Panc1 (cell line): ENCODE results near the gene PKP2. TPM values are rescaled to one million over a fixed set of nuclear protein-coding genes. Genes with fewer than 3 reads are reported as not detected.

Source experiments
- ATAC-seq: fragments of 200-7000 bp; cut with Tn5 transposase; 2 replicates; pipeline ENCODE4 v1.9.1; 2020; ENCODE audit warnings: mild to moderate bottlenecking, moderate library complexity
- BruUV-seq: library from RNA; stranded (reverse); fragments of 400-500 nt; replicated peaks from 2 replicates; lab custom pipeline; 2021; lab: Mats Ljungman, UMichigan
- CTCF ChIA-PET: fragments of 300-600 bp; sonication (Branson Sonifier 250); formaldehyde crosslinking; loops from one replicate; lab custom pipeline; 2022; ENCODE audit warnings: antibody characterized with exemption; lab: Charles Lee
- POLR2A ChIA-PET: fragments of 300-600 bp; sonication (Branson Sonifier 250); formaldehyde crosslinking; loops from one replicate; lab custom pipeline; 2022; ENCODE audit warnings: antibody characterized with exemption; lab: Charles Lee
- DNase-seq: peaks from one replicate; pipeline ENCODE4 v3.0.0-alpha.2; 2010; ENCODE audit warnings: low read depth, low spot score
- H3K27ac ChIP-seq: 2 replicates; pipeline ENCODE4 v1.5.1; 2011; ENCODE audit warnings: mild to moderate bottlenecking, low read length, inconsistent platforms
- H3K27me3 ChIP-seq: fragments of 200-500 bp; sonication (Bioruptor generic); 2 replicates; pipeline ENCODE4 v1.6.0; 2014; ENCODE audit warnings: low read length, inconsistent platforms; ENCODE audit not compliant: control insufficient read depth, insufficient read depth
- H3K36me3 ChIP-seq: fragments of 200-500 bp; sonication (Bioruptor generic); 2 replicates; pipeline ENCODE4 v1.5.1; 2014; ENCODE audit warnings: inconsistent platforms, mild to moderate bottlenecking, low read length, moderate library complexity; ENCODE audit not compliant: control insufficient read depth, insufficient read depth
- H3K4me1 ChIP-seq: 2 replicates; pipeline ENCODE4 v1.5.1; 2011; ENCODE audit warnings: inconsistent platforms, mild to moderate bottlenecking, low read length, moderate library complexity; ENCODE audit not compliant: control insufficient read depth, insufficient read depth
- H3K4me3 ChIP-seq, 2 experiments: 2 replicates each; pipeline ENCODE4 v1.5.1; 2011 to 2012; ENCODE audit warnings: low read depth in 2 of 2, low read length in 2 of 2, mild to moderate bottlenecking in 2 of 2, inconsistent platforms in 1 of 2, moderate library complexity in 1 of 2
- H3K9me3 ChIP-seq: fragments of 200-500 bp; sonication (Bioruptor generic); 2 replicates; pipeline ENCODE4 v1.5.1; 2014; ENCODE audit warnings: low read depth, mild to moderate bottlenecking, inconsistent platforms, low read length, moderate library complexity; ENCODE audit not compliant: control insufficient read depth, insufficient read depth
- POLR2AphosphoS5 ChIP-seq: IDR thresholded peaks from 2 replicates; pipeline ENCODE4 v1.6.1; 2012; ENCODE audit warnings: mild to moderate bottlenecking, low read depth, low read length, moderate library complexity
- REST ChIP-seq, 2 experiments: IDR thresholded peaks; 2 replicates each; pipeline ENCODE4 v1.6.1; 2011 to 2012; ENCODE audit warnings: low read depth in 2 of 2, control low read depth in 1 of 2, low read length in 1 of 2, mild to moderate bottlenecking in 1 of 2, moderate library complexity in 1 of 2; ENCODE audit not compliant: insufficient read depth in 1 of 2
- SIN3A ChIP-seq: IDR thresholded peaks from 2 replicates; pipeline ENCODE4 v1.6.1; 2012; ENCODE audit warnings: low read depth, mild to moderate bottlenecking, low read length, moderate library complexity, borderline replicate concordance; ENCODE audit not compliant: insufficient read depth
- TCF7L2 ChIP-seq: IDR thresholded peaks from 2 replicates; pipeline ENCODE4 v1.6.1; 2011; ENCODE audit warnings: mild to moderate bottlenecking, low read depth, low read length, inconsistent platforms
- in situ Hi-C: cut with HindIII; loops from 2 replicates; pipeline ENCODE4 v1.10.0; 2016; ENCODE audit warnings: low sequenced_read_pairs, low pct_unique_long_range_greater_than_20kb
- intact Hi-C: fragments of 100-400 bp; cut with micrococcal nuclease; formaldehyde crosslinking; loops from one replicate; pipeline ENCODE4 v1.10.0; 2022; ENCODE audit not compliant: unreplicated experiment
- total RNA-seq: library from RNA; stranded (reverse); gene quantifications from one replicate; pipeline ENCODE4 v1.2.1, GENCODE V29; 2021; ENCODE audit not compliant: unreplicated experiment
- TF ChIP-seq, protein P1 (sequence below): fragments of 450-650 bp; IDR thresholded peaks from 2 replicates; pipeline ENCODE4 v1.5.1; 2017; ENCODE audit warnings: mild to moderate bottlenecking

The PKP2 gene
- total RNA-seq, 1 experiment from 2014 or later, result 2.2 TPM

DNA sequence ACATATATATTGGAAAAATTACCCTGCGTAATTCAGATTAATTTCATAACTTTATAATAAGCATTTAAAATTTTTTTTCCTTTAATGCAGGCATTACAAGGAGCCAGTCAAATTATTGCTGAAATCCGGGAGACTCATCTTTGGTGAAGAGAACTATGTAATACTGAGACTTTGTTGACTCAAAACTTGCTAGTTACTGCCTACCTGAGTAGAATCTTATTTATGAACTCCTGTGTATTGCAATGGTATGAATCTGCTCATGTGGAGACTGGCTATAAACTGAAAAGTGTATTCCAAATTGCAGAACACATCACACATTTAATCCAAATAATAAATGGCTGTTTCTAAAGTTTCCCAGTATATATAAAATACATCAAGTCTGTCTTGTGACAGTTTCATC, 153.3 kb downstream of the PKP2 start:
- intact Hi-C loops (no loop called here), in situ Hi-C loops (no loop called here)
- Histone ChIP-seq H3K4me1 (no peaks in the 10 kb centered on the region), H3K27ac (no peak overlapping the region), H3K27me3 (no peaks in the 10 kb centered on the region), H3K36me3 (peaks cover 56% of the 10 kb centered on the region), H3K4me3 (no peak overlapping the region), H3K9me3 (no peaks in the 10 kb centered on the region)
- ATAC-seq (no peak), DNase-seq (no peak)
- CTCF ChIA-PET, result no interaction called here
- POLR2A ChIA-PET, result no interaction called here
- no TSS peak for BruUV-seq
- TF ChIP-seq REST (IDR thresholded peaks at IDR 0.05; ENCODE audit: insufficient read depth in 1 of 2, low read depth in 2 of 2, low read length in 1 of 2) (no peak), SIN3A (no peak), TCF7L2 (no peak), POLR2AphosphoS5 (no peak)
- TF ChIP-seq, protein P1, sequence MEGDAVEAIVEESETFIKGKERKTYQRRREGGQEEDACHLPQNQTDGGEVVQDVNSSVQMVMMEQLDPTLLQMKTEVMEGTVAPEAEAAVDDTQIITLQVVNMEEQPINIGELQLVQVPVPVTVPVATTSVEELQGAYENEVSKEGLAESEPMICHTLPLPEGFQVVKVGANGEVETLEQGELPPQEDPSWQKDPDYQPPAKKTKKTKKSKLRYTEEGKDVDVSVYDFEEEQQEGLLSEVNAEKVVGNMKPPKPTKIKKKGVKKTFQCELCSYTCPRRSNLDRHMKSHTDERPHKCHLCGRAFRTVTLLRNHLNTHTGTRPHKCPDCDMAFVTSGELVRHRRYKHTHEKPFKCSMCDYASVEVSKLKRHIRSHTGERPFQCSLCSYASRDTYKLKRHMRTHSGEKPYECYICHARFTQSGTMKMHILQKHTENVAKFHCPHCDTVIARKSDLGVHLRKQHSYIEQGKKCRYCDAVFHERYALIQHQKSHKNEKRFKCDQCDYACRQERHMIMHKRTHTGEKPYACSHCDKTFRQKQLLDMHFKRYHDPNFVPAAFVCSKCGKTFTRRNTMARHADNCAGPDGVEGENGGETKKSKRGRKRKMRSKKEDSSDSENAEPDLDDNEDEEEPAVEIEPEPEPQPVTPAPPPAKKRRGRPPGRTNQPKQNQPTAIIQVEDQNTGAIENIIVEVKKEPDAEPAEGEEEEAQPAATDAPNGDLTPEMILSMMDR, result no peak

DNA sequence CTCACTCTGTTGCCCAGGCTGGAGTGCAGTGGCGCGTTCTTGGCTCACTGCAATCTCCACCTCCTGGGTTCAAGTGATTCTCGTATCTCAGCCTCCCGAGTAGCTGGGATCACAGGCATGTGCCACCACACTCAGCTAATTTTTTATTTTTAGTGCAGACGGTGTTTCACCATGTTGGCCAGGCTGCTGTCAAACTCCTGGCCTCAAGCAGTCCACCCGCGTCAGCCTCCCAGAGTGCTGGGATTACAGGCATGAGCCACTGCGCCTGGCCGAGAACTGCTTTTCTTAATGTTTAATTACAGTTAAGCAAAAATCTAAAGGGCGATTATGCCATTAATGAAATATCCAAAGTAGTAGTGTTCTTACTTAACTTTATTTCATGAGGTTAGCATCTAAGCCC, 154.4 kb downstream of the PKP2 start:
- ChIA-PET CTCF (no interaction called here), POLR2A (no interaction called here)
- no peak overlapping the region for H3K4me3 ChIP-seq
- H3K4me1 ChIP-seq, result no peaks in the 10 kb centered on the region
- BruUV-seq, result no TSS peak
- intact Hi-C loops, result no loop called here
- in situ Hi-C loops, result no loop called here
- no peak for ATAC-seq
- DNase-seq, result no peak
- H3K9me3 ChIP-seq, result no peaks in the 10 kb centered on the region
- no peak overlapping the region for H3K27ac ChIP-seq
- TF ChIP-seq REST (IDR thresholded peaks at IDR 0.05; ENCODE audit: insufficient read depth in 1 of 2, low read depth in 2 of 2, low read length in 1 of 2) (no peak), POLR2AphosphoS5 (no peak), TCF7L2 (no peak), SIN3A (no peak)
- TF ChIP-seq, protein P1, result no peak
- peaks cover 64% of the 10 kb centered on the region for H3K36me3 ChIP-seq
- H3K27me3 ChIP-seq, result no peaks in the 10 kb centered on the region

Other genes starting within 250 kb of the PKP2 start
- 91.8 TPM for gene DNM1L, start 217.5 kb downstream of the PKP2 start, total RNA-seq
- 28.0 TPM for gene YARS2, start 140.9 kb downstream of the PKP2 start, total RNA-seq